HG03175 (cell line): Measurements from ENCODE around the gene GAREM2.

ENCODE experiments used
- ATAC-seq: cut with Tn5 transposase; IDR thresholded peaks from one replicate; pipeline ENCODE4 v1.9.1; 2021; ENCODE audit warnings: mild to moderate bottlenecking, moderate library complexity; ENCODE audit not compliant: unreplicated experiment

The GAREM2 gene

GRCh38 chr2:26185954-26186770 is 13.3 kb downstream of the GAREM2 start:
- ATAC-seq = no peak

- ATAC-seq = no peak
These were observed 14.2 kb downstream of the GAREM2 start for GRCh38 chr2:26187114-26187513.

GRCh38 chr2:26187537-26188104 is 14.7 kb downstream of the GAREM2 start:
- ATAC-seq = no peak

GRCh38 chr2:26189123-26189522 is 16.2 kb downstream of the GAREM2 start:
- ATAC-seq = no peak

- no peak for ATAC-seq
These were observed 16.9 kb downstream of the GAREM2 start for GRCh38 chr2:26189751-26190150.

GRCh38 chr2:26190369-26190768 is 17.5 kb downstream of the GAREM2 start:
- no peak for ATAC-seq

GRCh38 chr2:26191316-26192159 is 18.6 kb downstream of the GAREM2 start:
- ATAC-seq = no peak

GRCh38 chr2:26193578-26194231 is 20.8 kb downstream of the GAREM2 start:
- ATAC-seq = no peak

GRCh38 chr2:26195040-26195984 is 22.4 kb downstream of the GAREM2 start:
- ATAC-seq = no peak

- ATAC-seq = no peak
These were observed 24.0 kb downstream of the GAREM2 start for GRCh38 chr2:26196683-26197418.

- no peak for ATAC-seq
These were observed 24.6 kb downstream of the GAREM2 start for GRCh38 chr2:26197516-26197915.

- no peak for ATAC-seq
These were observed 30.1 kb downstream of the GAREM2 start for GRCh38 chr2:26202981-26203490.

- no peak for ATAC-seq
These were observed 31.0 kb downstream of the GAREM2 start for GRCh38 chr2:26203906-26204305.

GRCh38 chr2:26212011-26212410 is 39.1 kb downstream of the GAREM2 start:
- ATAC-seq = no peak

GRCh38 chr2:26214759-26215158 is 41.9 kb downstream of the GAREM2 start:
- no peak for ATAC-seq

- ATAC-seq = no peak
These were observed 42.9 kb downstream of the GAREM2 start for GRCh38 chr2:26215833-26216232.

- no peak for ATAC-seq
These were observed 43.7 kb downstream of the GAREM2 start for GRCh38 chr2:26216587-26216986.

- ATAC-seq = no peak
These were observed 44.8 kb downstream of the GAREM2 start for GRCh38 chr2:26217720-26218119.

GRCh38 chr2:26223018-26223417 is 50.1 kb downstream of the GAREM2 start:
- ATAC-seq = no peak
